Measurements from ENCODE around the gene DNTTIP2. TPM values are rescaled to one million over a fixed set of nuclear protein-coding genes. Genes with fewer than 3 reads are reported as not detected.
"Not testable (repeated sequence)": the region's sequence is repeated elsewhere in the genome, so short reads cannot be mapped to it uniquely, and the experiment has no call there.

The DNTTIP2 gene
- total RNA-seq, 1 experiment from 2014 or later: 101 TPM

DNA sequence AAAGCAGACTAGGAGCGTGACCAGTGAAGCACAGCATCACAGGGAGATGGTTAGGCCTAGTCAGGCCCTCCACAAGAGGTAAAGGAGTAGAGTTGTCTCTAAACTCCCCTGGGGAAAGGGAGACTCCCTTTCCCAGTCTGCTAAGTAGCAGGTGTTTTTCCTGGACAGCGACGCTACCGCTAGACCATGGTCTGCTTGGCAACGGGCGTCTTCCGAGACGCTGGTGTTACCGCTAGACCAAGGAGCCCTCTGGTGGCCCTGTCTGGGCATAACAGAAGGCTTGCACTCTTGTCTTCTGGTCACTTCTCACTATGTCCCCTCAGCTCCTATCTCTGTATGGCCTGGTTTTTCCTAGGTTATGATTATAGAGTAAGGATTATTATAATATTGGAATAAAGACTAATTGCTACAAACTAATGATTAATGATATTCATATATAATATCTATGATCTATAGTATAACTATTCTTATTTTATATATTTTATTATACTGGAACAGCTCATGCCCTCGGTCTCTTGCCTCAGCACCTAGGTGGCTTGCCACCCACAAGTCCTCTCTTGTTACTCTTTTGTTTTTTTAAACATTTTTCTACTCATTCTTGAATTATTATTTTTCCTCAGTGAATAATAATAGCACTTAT lies 28.2 kb downstream of the DNTTIP2 start:
- peak; percentile 67 for DNase-seq
- H3K9me3 Mint-ChIP-seq: peaks cover 30 to 38% of the 10 kb centered on the region in 2 experiments
- H3K27ac Mint-ChIP-seq: not testable (repeated sequence)

More for the DNA sequence above, 28.2 kb downstream of the DNTTIP2 start:
- not testable (repeated sequence) for H2AFZ ChIP-seq (ENCODE audit: low read length); H4K5ac ChIP-seq (ENCODE audit: insufficient read length, low read depth, low read length); H3K18ac ChIP-seq (ENCODE audit: insufficient read length, low read depth, low read length); H2AK5ac ChIP-seq (ENCODE audit: insufficient read length, low read length); H2BK120ac ChIP-seq (ENCODE audit: low read depth, low read length, poor library complexity, severe bottlenecking); H3K27me3 ChIP-seq (ENCODE audit: insufficient read depth, low read length); H3K4ac ChIP-seq (ENCODE audit: low read depth, low read length); H3K9me3 ChIP-seq (ENCODE audit: control insufficient read depth, low read depth, low read length); H2BK15ac ChIP-seq (ENCODE audit: low read depth, low read length); H3K4me2 ChIP-seq (ENCODE audit: insufficient read depth, insufficient read length, low read length); H3K79me2 ChIP-seq (ENCODE audit: insufficient read depth, low read length); H2BK5ac ChIP-seq (ENCODE audit: insufficient read length, low read length); H3K56ac ChIP-seq (ENCODE audit: insufficient read length, low read depth, low read length); H3K23ac ChIP-seq (ENCODE audit: insufficient read length, low read depth, low read length); H3K9ac ChIP-seq (ENCODE audit: extremely low read depth, insufficient read length, low read length); H3K23me2 ChIP-seq (ENCODE audit: insufficient read length, low read depth, low read length, poor library complexity, severe bottlenecking); H3K27me3 Mint-ChIP-seq (ENCODE audit: low read depth); H3T11ph ChIP-seq (ENCODE audit: low read length); H4K20me1 ChIP-seq (ENCODE audit: control insufficient read depth, insufficient read depth, insufficient read length); H3K4me1 ChIP-seq (ENCODE audit: insufficient read depth, low read length); H2BK20ac ChIP-seq (ENCODE audit: low read depth, low read length, poor library complexity, severe bottlenecking); H3K4me1 Mint-ChIP-seq; H3K79me1 ChIP-seq (ENCODE audit: insufficient read depth, low read depth, low read length, poor library complexity, severe bottlenecking); H4K91ac ChIP-seq (ENCODE audit: insufficient read length, low read depth, low read length); H3K14ac ChIP-seq (ENCODE audit: insufficient read depth, low read length); H3K27ac ChIP-seq (ENCODE audit: insufficient read length, low read depth, low read length); H2BK12ac ChIP-seq (ENCODE audit: insufficient read length, low read depth, low read length); H4K8ac ChIP-seq (replicated peaks; ENCODE audit: insufficient read length, low read depth, low read length)
- no CpG with 5 or more reads among the region's 10 CpGs for WGBS (ENCODE audit: extremely low coverage, insufficient read length, low lambda C conversion rate)
- Mint-ChIP-seq H3K36me3 (ENCODE audit: insufficient read depth in 1 of 3, low read depth in 3 of 3) (peaks cover 19 to 26% (median 22%) of the 10 kb centered on the region in 3 experiments), H3K4me3 (peak overlapping the region in 1 of 2 experiments; percentile 14; a peak in 1 of 5 replicates)
- TF ChIP-seq, protein P1, sequence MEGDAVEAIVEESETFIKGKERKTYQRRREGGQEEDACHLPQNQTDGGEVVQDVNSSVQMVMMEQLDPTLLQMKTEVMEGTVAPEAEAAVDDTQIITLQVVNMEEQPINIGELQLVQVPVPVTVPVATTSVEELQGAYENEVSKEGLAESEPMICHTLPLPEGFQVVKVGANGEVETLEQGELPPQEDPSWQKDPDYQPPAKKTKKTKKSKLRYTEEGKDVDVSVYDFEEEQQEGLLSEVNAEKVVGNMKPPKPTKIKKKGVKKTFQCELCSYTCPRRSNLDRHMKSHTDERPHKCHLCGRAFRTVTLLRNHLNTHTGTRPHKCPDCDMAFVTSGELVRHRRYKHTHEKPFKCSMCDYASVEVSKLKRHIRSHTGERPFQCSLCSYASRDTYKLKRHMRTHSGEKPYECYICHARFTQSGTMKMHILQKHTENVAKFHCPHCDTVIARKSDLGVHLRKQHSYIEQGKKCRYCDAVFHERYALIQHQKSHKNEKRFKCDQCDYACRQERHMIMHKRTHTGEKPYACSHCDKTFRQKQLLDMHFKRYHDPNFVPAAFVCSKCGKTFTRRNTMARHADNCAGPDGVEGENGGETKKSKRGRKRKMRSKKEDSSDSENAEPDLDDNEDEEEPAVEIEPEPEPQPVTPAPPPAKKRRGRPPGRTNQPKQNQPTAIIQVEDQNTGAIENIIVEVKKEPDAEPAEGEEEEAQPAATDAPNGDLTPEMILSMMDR (conservative IDR thresholded peaks at IDR 0.05): peak; percentile 74

All from H9 (cell line).